DOHH2 (cell line): ENCODE data around the gene RHBDL3.

Source experiments
- EZH2phosphoT487 ChIP-seq: fragments of 200-600 bp; sonication (generic); IDR thresholded peaks from 2 replicates; pipeline ENCODE4 v1.6.1; 2017; ENCODE audit warnings: borderline replicate concordance, mild to moderate bottlenecking, antibody characterized with exemption, low read length, moderate library complexity, mixed read lengths
- TF ChIP-seq, protein P1 (sequence below): fragments of 200-600 bp; sonication (generic); IDR thresholded peaks from one replicate; pipeline ENCODE4 v1.5.1; 2014; ENCODE audit warnings: antibody characterized with exemption, mild to moderate bottlenecking, low read depth, low read length; ENCODE audit not compliant: poor library complexity, severe bottlenecking

DNA sequence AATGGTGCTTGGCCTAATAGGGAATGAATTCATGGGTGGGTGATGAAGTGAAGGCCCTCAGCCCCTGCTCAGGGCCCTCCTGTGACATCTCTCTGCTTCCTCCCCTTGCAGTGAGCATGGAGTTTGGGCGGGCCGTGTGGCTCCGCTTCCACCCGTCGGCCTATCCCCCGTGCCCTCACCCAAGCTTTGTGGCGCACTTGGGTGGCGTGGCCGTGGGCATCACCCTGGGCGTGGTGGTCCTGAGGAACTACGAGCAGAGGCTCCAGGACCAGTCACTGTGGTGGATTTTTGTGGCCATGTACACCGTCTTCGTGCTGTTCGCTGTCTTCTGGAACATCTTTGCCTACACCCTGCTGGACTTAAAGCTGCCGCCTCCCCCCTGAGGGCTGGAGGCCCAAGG is 55.2 kb downstream of the RHBDL3 start:
- TF ChIP-seq, protein P1, sequence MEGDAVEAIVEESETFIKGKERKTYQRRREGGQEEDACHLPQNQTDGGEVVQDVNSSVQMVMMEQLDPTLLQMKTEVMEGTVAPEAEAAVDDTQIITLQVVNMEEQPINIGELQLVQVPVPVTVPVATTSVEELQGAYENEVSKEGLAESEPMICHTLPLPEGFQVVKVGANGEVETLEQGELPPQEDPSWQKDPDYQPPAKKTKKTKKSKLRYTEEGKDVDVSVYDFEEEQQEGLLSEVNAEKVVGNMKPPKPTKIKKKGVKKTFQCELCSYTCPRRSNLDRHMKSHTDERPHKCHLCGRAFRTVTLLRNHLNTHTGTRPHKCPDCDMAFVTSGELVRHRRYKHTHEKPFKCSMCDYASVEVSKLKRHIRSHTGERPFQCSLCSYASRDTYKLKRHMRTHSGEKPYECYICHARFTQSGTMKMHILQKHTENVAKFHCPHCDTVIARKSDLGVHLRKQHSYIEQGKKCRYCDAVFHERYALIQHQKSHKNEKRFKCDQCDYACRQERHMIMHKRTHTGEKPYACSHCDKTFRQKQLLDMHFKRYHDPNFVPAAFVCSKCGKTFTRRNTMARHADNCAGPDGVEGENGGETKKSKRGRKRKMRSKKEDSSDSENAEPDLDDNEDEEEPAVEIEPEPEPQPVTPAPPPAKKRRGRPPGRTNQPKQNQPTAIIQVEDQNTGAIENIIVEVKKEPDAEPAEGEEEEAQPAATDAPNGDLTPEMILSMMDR = no peak
- TF ChIP-seq EZH2phosphoT487 = no peak
